Neural crest cell (in vitro differentiated cells): ENCODE measurements around the gene TBC1D17. TPM values are rescaled to one million over a fixed set of nuclear protein-coding genes. Genes with fewer than 3 reads are reported as not detected.

Source experiments
- DNase-seq: peaks from one replicate; pipeline ENCODE4 v3.0.0; 2021; ENCODE audit warnings: low read depth, mixed read lengths, low spot score
- H3K27ac Mint-ChIP-seq: one replicate; pipeline ENCODE4 v1.8.0; 2021; ENCODE audit warnings: mild to moderate bottlenecking, mixed read lengths; ENCODE audit not compliant: unreplicated experiment
- H3K27me3 Mint-ChIP-seq: 2 replicates; pipeline ENCODE4 v1.8.0; 2021; ENCODE audit warnings: low read depth, mild to moderate bottlenecking, mixed read lengths
- H3K36me3 Mint-ChIP-seq: 2 replicates; pipeline ENCODE4 v1.8.0; 2021; ENCODE audit warnings: low read depth, mild to moderate bottlenecking, mixed read lengths
- H3K4me1 Mint-ChIP-seq: 2 replicates; pipeline ENCODE4 v1.8.0; 2021; ENCODE audit warnings: mixed read lengths
- H3K4me3 Mint-ChIP-seq: one replicate; pipeline ENCODE4 v1.8.0; 2021; ENCODE audit warnings: mild to moderate bottlenecking, mixed read lengths
- H3K9me3 Mint-ChIP-seq: 2 replicates; pipeline ENCODE4 v1.8.0; 2021; ENCODE audit warnings: mixed read lengths
- total RNA-seq: library from RNA; stranded (reverse); gene quantifications from 2 replicates; pipeline ENCODE4 v1.2.1, GENCODE V29; 2021
- TF ChIP-seq, protein P1 (sequence below): fragments of 200-600 bp; sonication (generic); conservative IDR thresholded peaks from 2 replicates; pipeline ENCODE4 v1.5.0; 2021; ENCODE audit warnings: antibody characterized with exemption, mild to moderate bottlenecking

Gene TBC1D17
- total RNA-seq, 1 donor from 2014 or later: 30.5 TPM

DNA sequence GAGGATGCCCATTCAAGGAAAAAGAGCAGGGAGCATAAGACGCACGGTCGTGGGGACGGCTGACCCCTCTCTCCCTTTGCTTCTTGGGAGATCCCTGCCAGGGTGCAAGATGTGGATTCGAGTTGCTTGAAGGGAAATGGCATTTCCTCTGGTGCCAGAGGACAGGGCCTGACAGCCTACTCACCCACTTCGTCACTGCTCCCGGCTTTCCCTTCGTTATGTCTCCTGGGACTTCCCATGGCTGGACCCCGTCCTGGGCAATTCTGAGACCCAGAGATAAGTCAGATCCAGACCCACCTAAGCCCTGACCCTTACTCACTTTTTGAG is 1.2 kb downstream of the TBC1D17 start:
- DNase-seq: no peak
- H3K4me1 Mint-ChIP-seq: peaks cover 21% of the 10 kb centered on the region
- H3K9me3 Mint-ChIP-seq: no peaks in the 10 kb centered on the region
- no peak overlapping the region for H3K27ac Mint-ChIP-seq
- TF ChIP-seq, protein P1, sequence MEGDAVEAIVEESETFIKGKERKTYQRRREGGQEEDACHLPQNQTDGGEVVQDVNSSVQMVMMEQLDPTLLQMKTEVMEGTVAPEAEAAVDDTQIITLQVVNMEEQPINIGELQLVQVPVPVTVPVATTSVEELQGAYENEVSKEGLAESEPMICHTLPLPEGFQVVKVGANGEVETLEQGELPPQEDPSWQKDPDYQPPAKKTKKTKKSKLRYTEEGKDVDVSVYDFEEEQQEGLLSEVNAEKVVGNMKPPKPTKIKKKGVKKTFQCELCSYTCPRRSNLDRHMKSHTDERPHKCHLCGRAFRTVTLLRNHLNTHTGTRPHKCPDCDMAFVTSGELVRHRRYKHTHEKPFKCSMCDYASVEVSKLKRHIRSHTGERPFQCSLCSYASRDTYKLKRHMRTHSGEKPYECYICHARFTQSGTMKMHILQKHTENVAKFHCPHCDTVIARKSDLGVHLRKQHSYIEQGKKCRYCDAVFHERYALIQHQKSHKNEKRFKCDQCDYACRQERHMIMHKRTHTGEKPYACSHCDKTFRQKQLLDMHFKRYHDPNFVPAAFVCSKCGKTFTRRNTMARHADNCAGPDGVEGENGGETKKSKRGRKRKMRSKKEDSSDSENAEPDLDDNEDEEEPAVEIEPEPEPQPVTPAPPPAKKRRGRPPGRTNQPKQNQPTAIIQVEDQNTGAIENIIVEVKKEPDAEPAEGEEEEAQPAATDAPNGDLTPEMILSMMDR: no peak
- H3K36me3 Mint-ChIP-seq: peaks cover 12% of the 10 kb centered on the region
- no peak overlapping the region for H3K4me3 Mint-ChIP-seq
- no peaks in the 10 kb centered on the region for H3K27me3 Mint-ChIP-seq

DNA sequence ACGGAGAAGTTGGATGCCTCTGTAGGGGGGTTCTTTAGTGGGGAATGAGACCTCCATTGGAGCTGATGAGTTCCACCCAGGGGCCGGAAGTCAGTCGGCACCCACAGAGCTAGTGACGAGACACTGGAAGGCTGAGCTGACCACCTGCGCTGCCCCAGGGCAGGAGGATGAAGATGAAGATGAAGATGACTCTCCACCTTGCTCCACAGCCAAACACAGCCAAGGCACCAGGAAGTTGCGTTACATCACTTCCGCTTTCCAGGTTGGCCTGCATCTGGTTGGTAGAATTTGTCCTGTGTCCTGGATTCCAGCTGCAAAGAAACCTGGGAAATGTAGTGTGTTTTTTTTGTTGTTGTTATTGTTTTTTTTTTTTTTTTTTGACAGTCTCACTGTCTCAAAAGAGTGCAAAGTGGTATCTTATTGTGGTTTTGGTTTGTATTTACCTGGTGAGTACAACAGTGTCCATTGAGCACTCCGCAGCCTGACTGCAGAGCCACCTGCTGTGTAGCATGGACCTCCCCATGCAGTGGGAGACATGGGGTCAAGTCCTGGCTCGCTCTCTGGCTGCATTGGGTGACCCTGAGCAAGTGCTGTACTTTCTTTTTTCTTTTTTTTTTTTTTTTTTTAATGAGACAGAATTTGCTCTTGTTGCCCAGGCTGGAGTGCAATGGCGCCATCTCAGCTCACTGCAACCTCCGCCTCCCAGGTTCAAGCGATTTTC is 1.9 kb downstream of the TBC1D17 start:
- peak overlapping the region; percentile 29 for H3K4me3 Mint-ChIP-seq
- peaks cover 13% of the 10 kb centered on the region for H3K36me3 Mint-ChIP-seq
- TF ChIP-seq, protein P1: no peak
- H3K27me3 Mint-ChIP-seq: no peaks in the 10 kb centered on the region
- no peak for DNase-seq
- H3K9me3 Mint-ChIP-seq: no peaks in the 10 kb centered on the region
- H3K27ac Mint-ChIP-seq: no peak overlapping the region
- H3K4me1 Mint-ChIP-seq: peaks cover 21% of the 10 kb centered on the region

DNA sequence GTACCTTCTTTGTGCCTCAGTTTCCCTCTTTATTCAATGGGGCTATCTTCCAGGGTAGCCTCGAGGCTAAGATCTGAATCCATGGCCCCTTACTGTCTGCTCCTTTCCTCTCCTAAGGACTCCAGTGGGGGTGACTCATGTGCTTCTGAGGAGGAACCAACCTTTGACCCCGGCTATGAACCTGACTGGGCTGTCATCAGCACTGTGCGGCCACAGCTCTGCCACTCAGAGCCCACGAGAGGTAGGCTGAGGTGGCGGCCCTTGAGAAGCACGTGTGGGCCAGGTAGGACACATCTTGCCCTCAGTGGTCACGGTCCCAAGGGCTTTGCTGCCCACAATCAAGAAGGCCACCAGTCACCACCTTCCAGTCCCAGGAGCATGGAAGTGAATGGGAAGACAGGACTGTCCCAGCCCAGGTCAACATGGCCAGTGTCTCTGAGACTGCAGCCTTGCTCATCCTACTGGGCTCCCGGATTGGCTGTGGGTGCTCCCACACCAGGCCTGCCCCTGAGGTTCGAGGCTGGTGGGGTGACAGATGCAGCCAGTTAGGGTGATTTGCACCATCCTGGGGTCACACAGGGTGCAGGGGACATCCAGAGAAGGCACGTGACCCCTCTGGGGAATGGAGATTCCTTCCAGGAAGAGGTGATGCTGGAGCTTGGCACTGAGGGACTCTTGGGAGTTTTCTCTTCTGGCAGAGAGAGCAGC is 2.8 kb downstream of the TBC1D17 start:
- no peak for DNase-seq
- peaks cover 17% of the 10 kb centered on the region for H3K36me3 Mint-ChIP-seq
- H3K9me3 Mint-ChIP-seq: no peaks in the 10 kb centered on the region
- H3K27ac Mint-ChIP-seq: no peak overlapping the region
- TF ChIP-seq, protein P1: no peak
- peaks cover 21% of the 10 kb centered on the region for H3K4me1 Mint-ChIP-seq
- no peaks in the 10 kb centered on the region for H3K27me3 Mint-ChIP-seq
- peak overlapping the region; percentile 27 for H3K4me3 Mint-ChIP-seq

DNA sequence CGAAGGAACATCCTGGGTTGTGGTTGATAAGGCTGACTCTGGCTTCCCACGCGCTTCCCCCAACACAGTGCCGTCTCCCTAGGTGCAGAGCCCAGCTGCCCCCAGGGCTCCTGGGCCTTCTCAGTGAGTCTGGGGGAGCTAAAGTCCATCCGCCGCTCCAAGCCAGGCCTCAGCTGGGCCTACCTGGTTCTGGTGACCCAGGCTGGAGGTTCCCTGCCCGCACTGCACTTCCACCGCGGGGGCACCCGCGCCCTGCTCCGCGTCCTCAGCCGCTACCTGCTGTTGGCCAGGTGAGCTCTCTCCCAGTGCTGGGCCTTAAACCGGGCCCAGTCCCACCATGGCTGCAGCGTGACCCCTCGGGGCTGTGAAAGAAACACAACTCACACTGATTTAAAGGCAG is 3.7 kb downstream of the TBC1D17 start:
- peaks cover 14% of the 10 kb centered on the region for H3K4me1 Mint-ChIP-seq
- DNase-seq: no peak
- TF ChIP-seq, protein P1: no peak
- peak overlapping the region; percentile 41 for H3K4me3 Mint-ChIP-seq
- H3K27me3 Mint-ChIP-seq: no peaks in the 10 kb centered on the region
- H3K9me3 Mint-ChIP-seq: no peaks in the 10 kb centered on the region
- no peak overlapping the region for H3K27ac Mint-ChIP-seq
- H3K36me3 Mint-ChIP-seq: peaks cover 18% of the 10 kb centered on the region

DNA sequence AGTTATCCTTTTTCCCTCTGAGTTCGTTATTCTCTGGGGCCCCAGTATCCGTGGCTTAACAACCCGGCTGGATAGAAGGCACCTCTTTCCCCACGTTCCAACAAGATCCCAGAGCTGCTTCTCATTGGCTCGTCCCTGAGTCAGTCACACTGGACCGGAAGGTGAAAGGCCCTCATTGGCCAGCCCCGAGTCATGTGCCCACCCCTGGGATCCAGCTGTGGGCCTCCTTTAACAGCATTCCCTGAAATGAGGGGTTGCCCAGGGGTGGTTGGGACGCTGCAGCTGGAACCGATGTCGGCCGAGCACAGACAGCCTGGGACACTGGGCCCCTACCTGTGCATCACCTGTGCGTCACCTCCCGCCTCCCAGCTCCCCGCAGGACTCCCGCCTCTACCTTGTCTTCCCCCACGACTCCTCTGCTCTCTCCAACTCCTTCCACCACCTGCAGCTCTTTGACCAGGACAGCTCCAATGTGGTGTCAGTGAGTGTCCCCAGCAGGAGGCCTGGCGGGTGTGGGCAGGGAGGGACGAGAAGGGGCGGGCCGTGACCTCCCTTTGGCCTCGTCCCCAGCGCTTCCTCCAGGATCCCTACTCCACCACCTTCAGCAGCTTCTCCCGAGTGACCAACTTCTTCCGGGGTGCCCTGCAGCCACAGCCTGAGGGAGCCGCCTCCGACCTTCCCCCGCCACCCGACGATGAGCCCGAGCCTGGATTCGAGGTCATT is 4.3 kb downstream of the TBC1D17 start:
- no peaks in the 10 kb centered on the region for H3K27me3 Mint-ChIP-seq
- no peaks in the 10 kb centered on the region for H3K9me3 Mint-ChIP-seq
- no peak for DNase-seq
- peak overlapping the region; percentile 49 for H3K4me3 Mint-ChIP-seq
- no peak overlapping the region for H3K27ac Mint-ChIP-seq
- peaks cover 22% of the 10 kb centered on the region for H3K36me3 Mint-ChIP-seq
- TF ChIP-seq, protein P1: no peak
- peaks cover 14% of the 10 kb centered on the region for H3K4me1 Mint-ChIP-seq
